ENCODE measurements around the gene MAGEA2B.

DNA sequence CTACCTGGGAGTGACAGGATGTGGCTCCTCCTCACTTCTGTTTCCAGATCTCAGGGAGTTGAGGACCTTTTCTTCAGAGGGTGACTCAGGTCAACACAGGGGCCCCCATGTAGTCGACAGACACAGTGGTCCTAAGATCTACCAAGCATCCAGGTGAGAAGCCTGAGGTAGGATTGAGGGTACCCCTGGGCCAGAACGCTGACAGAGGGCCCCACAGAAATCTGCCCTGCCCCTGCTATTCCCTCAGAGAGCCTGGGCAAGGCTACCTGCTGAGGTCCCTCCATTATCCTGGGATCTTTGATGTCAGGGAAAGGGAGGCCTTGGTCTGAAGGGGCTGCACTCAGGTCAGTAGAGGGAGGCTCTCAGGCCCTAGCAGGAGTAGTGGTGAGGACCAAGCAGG, 20.7 kb downstream of the MAGEA2B start:
- TF ChIP-seq, protein P1, sequence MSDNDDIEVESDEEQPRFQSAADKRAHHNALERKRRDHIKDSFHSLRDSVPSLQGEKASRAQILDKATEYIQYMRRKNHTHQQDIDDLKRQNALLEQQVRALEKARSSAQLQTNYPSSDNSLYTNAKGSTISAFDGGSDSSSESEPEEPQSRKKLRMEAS (IDR thresholded peaks at IDR 0.05; ENCODE audit: low read depth, low read length): no peak
- TF ChIP-seq, protein P2, sequence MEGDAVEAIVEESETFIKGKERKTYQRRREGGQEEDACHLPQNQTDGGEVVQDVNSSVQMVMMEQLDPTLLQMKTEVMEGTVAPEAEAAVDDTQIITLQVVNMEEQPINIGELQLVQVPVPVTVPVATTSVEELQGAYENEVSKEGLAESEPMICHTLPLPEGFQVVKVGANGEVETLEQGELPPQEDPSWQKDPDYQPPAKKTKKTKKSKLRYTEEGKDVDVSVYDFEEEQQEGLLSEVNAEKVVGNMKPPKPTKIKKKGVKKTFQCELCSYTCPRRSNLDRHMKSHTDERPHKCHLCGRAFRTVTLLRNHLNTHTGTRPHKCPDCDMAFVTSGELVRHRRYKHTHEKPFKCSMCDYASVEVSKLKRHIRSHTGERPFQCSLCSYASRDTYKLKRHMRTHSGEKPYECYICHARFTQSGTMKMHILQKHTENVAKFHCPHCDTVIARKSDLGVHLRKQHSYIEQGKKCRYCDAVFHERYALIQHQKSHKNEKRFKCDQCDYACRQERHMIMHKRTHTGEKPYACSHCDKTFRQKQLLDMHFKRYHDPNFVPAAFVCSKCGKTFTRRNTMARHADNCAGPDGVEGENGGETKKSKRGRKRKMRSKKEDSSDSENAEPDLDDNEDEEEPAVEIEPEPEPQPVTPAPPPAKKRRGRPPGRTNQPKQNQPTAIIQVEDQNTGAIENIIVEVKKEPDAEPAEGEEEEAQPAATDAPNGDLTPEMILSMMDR (IDR thresholded peaks at IDR 0.05; ENCODE audit: low read depth, low read length): no peak
